Breast epithelium (tissue), 3 donors: ENCODE results near the gene MS4A4E.

Experiments
- POLR2A ChIP-seq: fragments of 450-650 bp; IDR thresholded peaks from one replicate; pipeline ENCODE4 v1.6.1; 2016; ENCODE audit warnings: antibody characterized with exemption, mild to moderate bottlenecking, moderate library complexity
- POLR2AphosphoS5 ChIP-seq, 3 donors: sonication (generic); formaldehyde crosslinking; IDR thresholded peaks; one replicate each; pipeline ENCODE4 v1.6.1; 2017; ENCODE audit warnings: antibody characterized with exemption in 3 of 3
- TF ChIP-seq, protein P1 (sequence below), 3 donors: fragments of 450-650 bp; IDR thresholded peaks; one replicate each; pipeline ENCODE4 v1.5.1; 2016 to 2017; ENCODE audit warnings: antibody characterized with exemption in 3 of 3, mild to moderate bottlenecking in 3 of 3, moderate library complexity in 3 of 3

DNA sequence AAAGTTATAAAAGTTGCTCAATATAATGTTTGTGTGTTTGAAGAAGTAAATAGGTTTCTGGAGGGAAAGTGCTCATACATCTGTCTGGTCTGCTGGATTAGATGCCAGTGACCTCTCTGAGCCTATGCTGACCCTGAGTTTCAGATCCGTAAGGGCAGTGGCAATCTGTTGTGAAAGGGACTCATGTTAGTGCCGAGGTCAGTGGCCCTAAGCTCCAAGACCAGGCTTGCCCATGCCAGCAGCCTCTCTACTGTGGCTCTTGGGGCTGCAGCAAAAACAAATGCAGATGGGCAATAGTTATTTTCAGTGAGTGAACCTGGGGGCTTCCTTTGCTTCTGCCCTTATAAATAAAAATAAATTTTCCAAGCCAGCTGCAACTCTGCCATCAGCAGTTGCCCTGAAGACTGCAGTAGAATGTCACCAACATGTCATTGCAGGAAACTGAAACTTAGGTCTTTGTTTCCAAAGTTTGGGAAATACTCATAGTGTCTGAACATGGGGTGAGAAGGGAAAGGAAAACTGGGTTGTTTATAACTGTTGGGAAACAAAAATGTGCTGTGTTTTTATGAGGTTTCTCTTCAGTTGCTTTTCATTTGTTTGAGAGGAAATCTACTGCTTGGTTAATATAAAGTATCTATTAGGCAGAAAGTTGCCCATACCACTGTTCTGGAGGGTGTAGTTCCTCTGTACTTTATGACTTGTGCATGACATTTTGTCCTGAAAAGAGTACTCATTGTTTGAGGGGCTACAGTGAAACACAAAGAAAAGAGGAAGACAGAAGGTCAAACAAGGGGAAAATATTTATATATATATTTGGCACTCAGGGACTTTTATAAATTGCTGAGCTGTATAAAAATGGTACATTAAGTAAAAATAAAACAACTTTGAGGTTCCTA, 9.5 kb upstream of the MS4A4E start:
- TF ChIP-seq, protein P1, sequence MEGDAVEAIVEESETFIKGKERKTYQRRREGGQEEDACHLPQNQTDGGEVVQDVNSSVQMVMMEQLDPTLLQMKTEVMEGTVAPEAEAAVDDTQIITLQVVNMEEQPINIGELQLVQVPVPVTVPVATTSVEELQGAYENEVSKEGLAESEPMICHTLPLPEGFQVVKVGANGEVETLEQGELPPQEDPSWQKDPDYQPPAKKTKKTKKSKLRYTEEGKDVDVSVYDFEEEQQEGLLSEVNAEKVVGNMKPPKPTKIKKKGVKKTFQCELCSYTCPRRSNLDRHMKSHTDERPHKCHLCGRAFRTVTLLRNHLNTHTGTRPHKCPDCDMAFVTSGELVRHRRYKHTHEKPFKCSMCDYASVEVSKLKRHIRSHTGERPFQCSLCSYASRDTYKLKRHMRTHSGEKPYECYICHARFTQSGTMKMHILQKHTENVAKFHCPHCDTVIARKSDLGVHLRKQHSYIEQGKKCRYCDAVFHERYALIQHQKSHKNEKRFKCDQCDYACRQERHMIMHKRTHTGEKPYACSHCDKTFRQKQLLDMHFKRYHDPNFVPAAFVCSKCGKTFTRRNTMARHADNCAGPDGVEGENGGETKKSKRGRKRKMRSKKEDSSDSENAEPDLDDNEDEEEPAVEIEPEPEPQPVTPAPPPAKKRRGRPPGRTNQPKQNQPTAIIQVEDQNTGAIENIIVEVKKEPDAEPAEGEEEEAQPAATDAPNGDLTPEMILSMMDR (IDR thresholded peaks at IDR 0.05): no peak
- no peak for TF ChIP-seq POLR2A
- TF ChIP-seq POLR2AphosphoS5 (IDR thresholded peaks at IDR 0.05): no peak
